Karpas-422 (cell line): ENCODE results near the gene ARHGAP22. TPM values are rescaled to one million over a fixed set of nuclear protein-coding genes. Genes with fewer than 3 reads are reported as not detected.

Experiments used
- DNase-seq: peaks from one replicate; pipeline ENCODE4 v3.0.0-alpha.2; 2015
- H2AFZ ChIP-seq: fragments of 200-600 bp; sonication (generic); 2 replicates; pipeline ENCODE4 v1.6.1; 2014; ENCODE audit warnings: antibody characterized with exemption, low read length, mixed read lengths
- H3K27ac ChIP-seq: fragments of 200-600 bp; sonication (generic); 2 replicates; pipeline ENCODE4 v1.5.1; 2014; ENCODE audit warnings: mild to moderate bottlenecking, low read length, moderate library complexity
- H3K27me3 ChIP-seq: fragments of 200-600 bp; sonication (generic); 2 replicates; pipeline ENCODE4 v1.6.1; 2014; ENCODE audit warnings: low read length, mixed read lengths
- H3K36me3 ChIP-seq: fragments of 200-600 bp; sonication (generic); 2 replicates; pipeline ENCODE4 v1.6.1; 2014; ENCODE audit warnings: low read length, mixed read lengths; ENCODE audit not compliant: insufficient read depth
- H3K4me1 ChIP-seq: fragments of 200-600 bp; sonication (generic); 2 replicates; pipeline ENCODE4 v1.6.1; 2014; ENCODE audit warnings: mild to moderate bottlenecking, low read length, mixed read lengths
- H3K4me2 ChIP-seq: fragments of 200-600 bp; sonication (generic); 2 replicates; pipeline ENCODE4 v1.6.1; 2014; ENCODE audit warnings: low read length, low read depth, mild to moderate bottlenecking; ENCODE audit not compliant: poor library complexity, severe bottlenecking
- H3K4me3 ChIP-seq: fragments of 200-600 bp; sonication (generic); 2 replicates; pipeline ENCODE4 v1.5.1; 2014; ENCODE audit warnings: mild to moderate bottlenecking, antibody characterized with exemption, low read length, mixed read lengths
- H3K79me2 ChIP-seq: fragments of 200-600 bp; sonication (generic); 2 replicates; pipeline ENCODE4 v1.6.1; 2014; ENCODE audit warnings: mild to moderate bottlenecking, low read length, mixed read lengths
- H3K9ac ChIP-seq: fragments of 200-600 bp; sonication (generic); 2 replicates; pipeline ENCODE4 v1.6.0; 2014; ENCODE audit warnings: low read length
- H3K9me2 ChIP-seq: fragments of 200-600 bp; sonication (generic), shearing (Covaris generic); replicated peaks from 2 replicates; pipeline ENCODE4 v1.6.0; 2014; ENCODE audit warnings: mild to moderate bottlenecking, low read length, moderate library complexity; ENCODE audit not compliant: insufficient read depth
- H3K9me3 ChIP-seq: fragments of 300-700, 200-600 bp; sonication (generic); 2 replicates; pipeline ENCODE4 v1.6.1; 2014; ENCODE audit warnings: low read length, mixed read lengths
- H4K20me1 ChIP-seq: fragments of 200-600 bp; sonication (generic); 2 replicates; pipeline ENCODE4 v1.6.1; 2014; ENCODE audit warnings: mild to moderate bottlenecking, antibody characterized with exemption, low read length, low read depth; ENCODE audit not compliant: insufficient read depth
- total RNA-seq: library from RNA; depleted of rRNA; stranded (reverse); fragments of >200 nt; shearing (Covaris generic); gene quantifications from 2 replicates; pipeline ENCODE4 v1.2.3, GENCODE V29; 2014; ENCODE audit warnings: low replicate concordance

ARHGAP22 gene
- total RNA-seq, 1 experiment from 2014 or later, result 0.07 TPM

- Histone ChIP-seq H3K27me3 (no peaks in the 10 kb centered on the region), H3K27ac (no peak overlapping the region), H3K36me3 (no peaks in the 10 kb centered on the region), H3K4me1 (peaks cover 41% of the 10 kb centered on the region), H3K79me2 (no peaks in the 10 kb centered on the region), H3K4me2 (no peak overlapping the region), H3K9me3 (no peaks in the 10 kb centered on the region), H3K9ac (no peak overlapping the region), H3K9me2 (no peaks in the 10 kb centered on the region), H2AFZ (no peak overlapping the region), H3K4me3 (no peak overlapping the region), H4K20me1 (no peaks in the 10 kb centered on the region)
- no peak for DNase-seq
Observed at GRCh38 chr10:48626986-48627731, 22.3 kb upstream of the ARHGAP22 start.

DNA sequence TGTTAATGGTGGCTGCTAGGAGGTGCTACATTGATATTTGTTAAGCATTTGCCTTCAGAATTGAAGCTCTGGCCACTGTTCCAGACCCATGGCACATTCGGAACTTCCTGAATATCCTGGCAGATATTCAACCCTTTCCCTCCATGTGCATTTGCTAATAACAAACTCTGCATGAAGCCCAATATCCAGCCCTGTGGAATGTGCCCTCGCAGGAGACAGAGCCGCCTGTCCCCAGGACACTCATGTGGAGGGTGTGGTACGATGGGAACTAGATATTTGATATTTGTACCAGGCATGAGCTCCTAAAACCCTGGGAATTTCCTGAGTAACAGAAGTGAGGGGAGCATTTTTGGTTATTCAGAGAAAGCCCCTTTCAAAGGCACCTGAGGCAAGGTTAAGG is 21.6 kb upstream of the ARHGAP22 start:
- no peak for DNase-seq
- Histone ChIP-seq H3K4me3 (no peak overlapping the region), H3K9ac (no peak overlapping the region), H3K9me2 (no peaks in the 10 kb centered on the region), H3K4me2 (no peak overlapping the region), H2AFZ (no peak overlapping the region), H3K36me3 (no peaks in the 10 kb centered on the region), H3K79me2 (no peaks in the 10 kb centered on the region), H3K4me1 (peaks cover 41% of the 10 kb centered on the region), H3K27ac (no peak overlapping the region; the same call in 1 of the 2 replicates), H4K20me1 (no peaks in the 10 kb centered on the region), H3K9me3 (0 out of 2 replicates have a peak, but pooled peaks cover 2% of the 10 kb centered on the region), H3K27me3 (no peaks in the 10 kb centered on the region)

- H2AFZ ChIP-seq, result no peak overlapping the region; the same call in 1 of the 2 replicates
- H3K27ac ChIP-seq, result peak overlapping the region; percentile 70
- no peaks in the 10 kb centered on the region for H3K36me3 ChIP-seq
- H3K9me2 ChIP-seq, result no peaks in the 10 kb centered on the region
- no peaks in the 10 kb centered on the region for H3K79me2 ChIP-seq
- DNase-seq, result peak; percentile 84
- peak overlapping the region; percentile 56 for H3K4me2 ChIP-seq
- H3K9ac ChIP-seq, result peak overlapping the region; percentile 36
- peaks cover 41% of the 10 kb centered on the region for H3K4me1 ChIP-seq
- no peaks in the 10 kb centered on the region for H4K20me1 ChIP-seq
- H3K27me3 ChIP-seq, result no peaks in the 10 kb centered on the region
- peak overlapping the region; percentile 29; the same call in 1 of the 2 replicates for H3K4me3 ChIP-seq
- 0 out of 2 replicates have a peak, but pooled peaks cover 2% of the 10 kb centered on the region for H3K9me3 ChIP-seq
Observed at GRCh38 chr10:48625826-48626134, 20.9 kb upstream of the ARHGAP22 start.

GRCh38 chr10:48623607-48624132 is 18.8 kb upstream of the ARHGAP22 start:
- H4K20me1 ChIP-seq, result no peaks in the 10 kb centered on the region
- H3K9me2 ChIP-seq, result no peaks in the 10 kb centered on the region
- peak overlapping the region; percentile 56 for H3K4me2 ChIP-seq
- no peaks in the 10 kb centered on the region for H3K27me3 ChIP-seq
- H2AFZ ChIP-seq, result no peak overlapping the region
- peak overlapping the region; percentile 39 for H3K9ac ChIP-seq
- H3K36me3 ChIP-seq, result no peaks in the 10 kb centered on the region
- peak overlapping the region; percentile 70; the same call in 1 of the 2 replicates for H3K27ac ChIP-seq
- H3K79me2 ChIP-seq, result no peaks in the 10 kb centered on the region
- DNase-seq, result peak; percentile 67
- H3K4me1 ChIP-seq, result peaks cover 41% of the 10 kb centered on the region
- H3K9me3 ChIP-seq, result 0 out of 2 replicates have a peak, but pooled peaks cover 2% of the 10 kb centered on the region
- H3K4me3 ChIP-seq, result peak overlapping the region; percentile 42

GRCh38 chr10:48623009-48623408 is 18.1 kb upstream of the ARHGAP22 start:
- Histone ChIP-seq H2AFZ (no peak overlapping the region), H3K36me3 (no peaks in the 10 kb centered on the region), H3K9me2 (no peaks in the 10 kb centered on the region), H3K9me3 (0 out of 2 replicates have a peak, but pooled peaks cover 2% of the 10 kb centered on the region), H3K27ac (peak overlapping the region; percentile 38; the same call in 1 of the 2 replicates), H3K4me1 (peaks cover 41% of the 10 kb centered on the region), H3K4me3 (peak overlapping the region; percentile 42), H3K79me2 (no peaks in the 10 kb centered on the region), H3K27me3 (no peaks in the 10 kb centered on the region), H4K20me1 (no peaks in the 10 kb centered on the region), H3K9ac (peak overlapping the region; percentile 39), H3K4me2 (peak overlapping the region; percentile 56)
- no peak for DNase-seq

DNA sequence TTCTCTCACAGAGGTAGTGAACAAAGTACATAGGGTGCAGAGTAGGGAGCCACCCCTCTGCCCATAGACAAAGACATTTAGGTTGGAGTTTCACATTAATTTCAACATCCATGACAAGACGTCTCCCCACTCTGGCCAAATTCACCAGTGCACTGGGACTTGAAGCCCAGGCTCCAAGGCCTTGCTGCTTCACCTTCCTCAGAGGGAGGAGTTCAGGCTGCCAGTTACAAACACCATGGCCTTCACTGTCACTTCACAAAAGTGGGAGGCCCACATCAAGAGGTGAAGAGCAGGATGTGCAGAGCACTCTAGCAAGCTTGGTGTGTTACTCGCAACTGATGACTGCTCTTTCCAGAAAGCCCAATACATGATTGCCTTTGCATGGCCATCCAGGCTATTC is 15.8 kb upstream of the ARHGAP22 start:
- Histone ChIP-seq H3K27me3 (no peaks in the 10 kb centered on the region), H3K4me2 (no peak overlapping the region), H3K4me3 (no peak overlapping the region), H3K4me1 (peaks cover 34% of the 10 kb centered on the region), H3K9me3 (peaks cover 5% of the 10 kb centered on the region; the same call in 1 of the 2 replicates), H3K79me2 (no peaks in the 10 kb centered on the region), H4K20me1 (no peaks in the 10 kb centered on the region), H3K9ac (no peak overlapping the region), H3K27ac (no peak overlapping the region), H2AFZ (no peak overlapping the region), H3K36me3 (no peaks in the 10 kb centered on the region), H3K9me2 (no peaks in the 10 kb centered on the region)
- DNase-seq, result no peak

GRCh38 chr10:48616436-48616835 is 11.6 kb upstream of the ARHGAP22 start:
- no peaks in the 10 kb centered on the region for H3K9me2 ChIP-seq
- DNase-seq, result no peak
- H3K27me3 ChIP-seq, result no peaks in the 10 kb centered on the region
- no peaks in the 10 kb centered on the region for H4K20me1 ChIP-seq
- no peaks in the 10 kb centered on the region for H3K36me3 ChIP-seq
- no peaks in the 10 kb centered on the region for H3K4me1 ChIP-seq
- peaks cover 3% of the 10 kb centered on the region; the same call in 1 of the 2 replicates for H3K9me3 ChIP-seq
- no peak overlapping the region for H2AFZ ChIP-seq
- no peak overlapping the region for H3K4me2 ChIP-seq
- no peak overlapping the region for H3K4me3 ChIP-seq
- H3K27ac ChIP-seq, result no peak overlapping the region
- H3K79me2 ChIP-seq, result no peaks in the 10 kb centered on the region
- no peak overlapping the region for H3K9ac ChIP-seq

DNA sequence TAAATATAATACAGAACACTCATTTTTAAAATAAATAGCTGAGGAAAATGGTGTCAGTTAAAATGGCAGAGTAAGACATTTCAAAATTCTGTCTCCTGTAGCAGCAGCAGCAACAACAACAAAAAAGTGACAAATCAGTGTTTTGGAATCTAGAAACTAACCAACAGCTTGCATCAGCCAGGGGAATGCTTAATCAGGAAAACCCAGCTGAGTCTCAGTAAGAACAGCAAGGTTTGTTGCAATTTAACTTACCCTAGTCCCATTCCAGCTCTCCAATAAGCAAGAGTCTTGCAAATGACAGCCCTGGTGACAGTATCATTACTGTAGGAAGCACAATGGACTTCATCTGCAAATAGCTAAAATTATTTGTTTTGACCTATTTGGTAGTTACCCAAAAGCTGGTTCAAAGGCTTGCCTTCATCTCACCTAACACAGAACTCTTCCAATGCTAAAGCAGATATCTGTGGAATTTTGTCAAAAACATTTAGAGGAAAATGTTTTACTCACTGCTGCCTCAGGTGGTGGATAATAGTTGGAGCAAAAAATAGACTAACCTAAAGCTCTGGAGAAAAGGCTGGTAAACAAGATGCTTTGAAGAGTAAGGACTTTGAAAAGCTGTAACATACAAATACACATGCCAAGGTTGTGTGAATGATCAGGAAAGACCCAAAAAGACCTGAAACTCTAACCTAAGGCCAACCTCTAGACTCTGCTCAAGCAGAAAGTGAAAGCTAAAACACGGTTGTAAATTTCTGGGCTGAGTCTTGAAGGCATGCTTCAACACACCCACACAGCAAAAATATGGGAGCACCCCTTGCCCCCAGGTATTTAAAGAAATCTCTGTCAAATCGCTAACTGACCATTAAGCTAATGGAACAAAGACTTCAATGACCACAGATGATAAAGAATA is 9.9 kb upstream of the ARHGAP22 start:
- Histone ChIP-seq H3K9ac (no peak overlapping the region), H3K4me2 (peak overlapping the region; percentile 44), H3K9me3 (peaks cover 3% of the 10 kb centered on the region; the same call in 1 of the 2 replicates), H2AFZ (peak overlapping the region; percentile 70; the same call in 1 of the 2 replicates), H3K27ac (no peak overlapping the region), H4K20me1 (no peaks in the 10 kb centered on the region), H3K79me2 (no peaks in the 10 kb centered on the region), H3K4me1 (no peaks in the 10 kb centered on the region), H3K36me3 (no peaks in the 10 kb centered on the region), H3K9me2 (no peaks in the 10 kb centered on the region), H3K4me3 (peak overlapping the region; percentile 53), H3K27me3 (no peaks in the 10 kb centered on the region)
- no peak for DNase-seq
